Breast epithelium (tissue), 3 donors: Measurements from ENCODE around the gene SESN1.

Experiments used
- CTCF ChIP-seq, 3 donors: fragments of 450-650 bp; IDR thresholded peaks; one replicate each; pipeline ENCODE4 v1.5.1; 2016 to 2017; ENCODE audit warnings: antibody characterized with exemption in 3 of 3, mild to moderate bottlenecking in 3 of 3, moderate library complexity in 3 of 3
- POLR2AphosphoS5 ChIP-seq, 3 donors: sonication (generic); formaldehyde crosslinking; IDR thresholded peaks; one replicate each; pipeline ENCODE4 v1.6.1; 2017; ENCODE audit warnings: antibody characterized with exemption in 3 of 3

GRCh38 chr6:109059571-109060021, 35.0 kb downstream of the SESN1 start:
- TF ChIP-seq CTCF (IDR thresholded peaks at IDR 0.05) (peak in 2 of 3 donors; percentile 21 to 42), POLR2AphosphoS5 (IDR thresholded peaks at IDR 0.05) (no peak)
